ENCODE data around the gene RPL3. TPM values are rescaled to one million over a fixed set of nuclear protein-coding genes. Genes with fewer than 3 reads are reported as not detected.

Gene RPL3
- total RNA-seq, 1 experiment from 2014 or later = 1,699 TPM

DNA sequence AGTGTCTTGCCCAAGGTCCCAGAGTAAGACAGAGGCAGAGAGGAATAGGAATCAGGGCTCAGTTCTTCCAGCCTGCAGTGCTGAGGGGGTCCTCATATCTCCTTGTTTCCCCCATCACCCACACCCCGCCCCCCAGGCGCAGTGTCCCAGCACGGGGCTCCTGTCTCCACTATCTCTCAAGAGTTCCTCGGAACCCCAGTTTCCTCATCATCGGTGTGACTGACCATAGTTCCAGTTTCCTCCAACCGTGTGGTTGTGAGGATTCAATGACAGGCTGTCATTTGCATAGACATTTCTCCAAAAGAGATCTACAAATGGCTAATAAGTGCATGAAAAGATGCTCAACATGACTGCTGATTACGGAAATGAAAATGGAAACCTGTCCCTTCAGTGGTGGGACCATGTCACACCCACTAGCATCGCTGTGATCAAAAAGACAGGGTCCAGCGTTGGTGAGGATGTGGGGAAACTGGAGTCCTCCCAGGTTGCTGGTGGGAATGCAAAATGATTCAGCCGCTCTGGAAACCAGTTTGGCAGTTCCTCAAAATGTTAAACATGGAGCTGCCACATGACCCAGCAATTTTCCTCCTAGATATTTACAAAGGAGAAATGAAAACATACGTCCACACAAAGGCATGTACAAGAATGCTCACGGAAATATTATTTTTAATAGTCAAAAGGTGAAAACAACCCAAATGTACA lies 42.8 kb downstream of the RPL3 start:
- DNase-seq = no peak
- H2AFZ ChIP-seq = no peak overlapping the region
- BruUV-seq (replicated peaks) = no TSS peak
- ChIA-PET POLR2A (ENCODE audit: unreplicated experiment) (no interaction called here), CTCF (no interaction called here)
- no peaks in the 10 kb centered on the region for H3K27me3 ChIP-seq (ENCODE audit: insufficient read depth, low read depth)
- no peak overlapping the region for H3K4me3 ChIP-seq
- intact Hi-C loops (cut with micrococcal nuclease; ENCODE audit: unreplicated experiment) = no loop called here
- TF ChIP-seq, protein P1, sequence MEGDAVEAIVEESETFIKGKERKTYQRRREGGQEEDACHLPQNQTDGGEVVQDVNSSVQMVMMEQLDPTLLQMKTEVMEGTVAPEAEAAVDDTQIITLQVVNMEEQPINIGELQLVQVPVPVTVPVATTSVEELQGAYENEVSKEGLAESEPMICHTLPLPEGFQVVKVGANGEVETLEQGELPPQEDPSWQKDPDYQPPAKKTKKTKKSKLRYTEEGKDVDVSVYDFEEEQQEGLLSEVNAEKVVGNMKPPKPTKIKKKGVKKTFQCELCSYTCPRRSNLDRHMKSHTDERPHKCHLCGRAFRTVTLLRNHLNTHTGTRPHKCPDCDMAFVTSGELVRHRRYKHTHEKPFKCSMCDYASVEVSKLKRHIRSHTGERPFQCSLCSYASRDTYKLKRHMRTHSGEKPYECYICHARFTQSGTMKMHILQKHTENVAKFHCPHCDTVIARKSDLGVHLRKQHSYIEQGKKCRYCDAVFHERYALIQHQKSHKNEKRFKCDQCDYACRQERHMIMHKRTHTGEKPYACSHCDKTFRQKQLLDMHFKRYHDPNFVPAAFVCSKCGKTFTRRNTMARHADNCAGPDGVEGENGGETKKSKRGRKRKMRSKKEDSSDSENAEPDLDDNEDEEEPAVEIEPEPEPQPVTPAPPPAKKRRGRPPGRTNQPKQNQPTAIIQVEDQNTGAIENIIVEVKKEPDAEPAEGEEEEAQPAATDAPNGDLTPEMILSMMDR (conservative IDR thresholded peaks at IDR 0.05) = no peak
- no peak for TF ChIP-seq EZH2 (IDR thresholded peaks at IDR 0.05; ENCODE audit: low read depth)
- H4K20me1 ChIP-seq (ENCODE audit: insufficient read depth) = no peaks in the 10 kb centered on the region
- no peak overlapping the region for H3K27ac ChIP-seq
- H3K4me2 ChIP-seq = no peak overlapping the region
- H3F3A ChIP-seq (ENCODE audit: insufficient read depth, low read depth) = peaks cover 29% of the 10 kb centered on the region; the same call in 1 of the 2 replicates
- no peaks in the 10 kb centered on the region for H3K36me3 ChIP-seq (ENCODE audit: low read depth)
- H3K9me2 ChIP-seq (ENCODE audit: insufficient read depth) = no peaks in the 10 kb centered on the region
- peaks cover 8% of the 10 kb centered on the region; the same call in 1 of the 2 replicates for H3K4me1 ChIP-seq (replicated peaks; ENCODE audit: insufficient read depth)
- H3K9me3 ChIP-seq (ENCODE audit: insufficient read depth, low read depth) = no peaks in the 10 kb centered on the region; the same call in none of the 2 replicates
- no peaks in the 10 kb centered on the region for H3K79me2 ChIP-seq (ENCODE audit: low read depth)

GRCh38 chr22:39275814-39276439 lies 43.5 kb downstream of the RPL3 start:
- Histone ChIP-seq H3K4me2 (no peak overlapping the region), H3K36me3 (ENCODE audit: low read depth) (no peaks in the 10 kb centered on the region), H4K20me1 (ENCODE audit: insufficient read depth) (no peaks in the 10 kb centered on the region), H3K4me1 (replicated peaks; ENCODE audit: insufficient read depth) (peaks cover 8% of the 10 kb centered on the region; the same call in 1 of the 2 replicates), H3K79me2 (ENCODE audit: low read depth) (no peaks in the 10 kb centered on the region), H3K9me2 (ENCODE audit: insufficient read depth) (no peaks in the 10 kb centered on the region), H3K4me3 (no peak overlapping the region), H2AFZ (no peak overlapping the region), H3K27me3 (ENCODE audit: insufficient read depth, low read depth) (no peaks in the 10 kb centered on the region), H3K27ac (no peak overlapping the region), H3K9me3 (ENCODE audit: insufficient read depth, low read depth) (no peaks in the 10 kb centered on the region; the same call in none of the 2 replicates), H3F3A (ENCODE audit: insufficient read depth, low read depth) (peaks cover 29% of the 10 kb centered on the region; the same call in 1 of the 2 replicates)
- TF ChIP-seq, protein P1 (conservative IDR thresholded peaks at IDR 0.05) = no peak
- TF ChIP-seq EZH2 (IDR thresholded peaks at IDR 0.05; ENCODE audit: low read depth) = no peak
- no peak for DNase-seq
- intact Hi-C loops (cut with micrococcal nuclease; ENCODE audit: unreplicated experiment) = no loop called here
- ChIA-PET CTCF (no interaction called here), POLR2A (ENCODE audit: unreplicated experiment) (no interaction called here)
- no TSS peak for BruUV-seq (replicated peaks)

- H3K36me3 ChIP-seq (ENCODE audit: low read depth) = no peaks in the 10 kb centered on the region
- H3K9me3 ChIP-seq (ENCODE audit: insufficient read depth, low read depth) = no peaks in the 10 kb centered on the region; the same call in none of the 2 replicates
- no peak overlapping the region for H3K27ac ChIP-seq
- TF ChIP-seq, protein P1 (conservative IDR thresholded peaks at IDR 0.05) = no peak
- TF ChIP-seq EZH2 (IDR thresholded peaks at IDR 0.05; ENCODE audit: low read depth) = no peak
- no peak for DNase-seq
- H3K4me3 ChIP-seq = no peak overlapping the region
- H3K4me1 ChIP-seq (replicated peaks; ENCODE audit: insufficient read depth) = peaks cover 8% of the 10 kb centered on the region; the same call in 1 of the 2 replicates
- H2AFZ ChIP-seq = no peak overlapping the region
- POLR2A ChIA-PET (ENCODE audit: unreplicated experiment) = no interaction called here
- H3K27me3 ChIP-seq (ENCODE audit: insufficient read depth, low read depth) = no peaks in the 10 kb centered on the region
- no peak overlapping the region for H3K4me2 ChIP-seq
- H3K79me2 ChIP-seq (ENCODE audit: low read depth) = no peaks in the 10 kb centered on the region
- H3F3A ChIP-seq (ENCODE audit: insufficient read depth, low read depth) = peaks cover 24% of the 10 kb centered on the region; the same call in 1 of the 2 replicates
- H4K20me1 ChIP-seq (ENCODE audit: insufficient read depth) = no peaks in the 10 kb centered on the region
- CTCF ChIA-PET = no interaction called here
- intact Hi-C loops (cut with micrococcal nuclease; ENCODE audit: unreplicated experiment) = no loop called here
- BruUV-seq (replicated peaks) = no TSS peak
- no peaks in the 10 kb centered on the region for H3K9me2 ChIP-seq (ENCODE audit: insufficient read depth)
These were observed 45.2 kb downstream of the RPL3 start for GRCh38 chr22:39273950-39274887.
